DND-41 (cell line): ENCODE results near the gene TALDO1.

Source experiments
- CTCF ChIP-seq: IDR thresholded peaks from 2 replicates; pipeline ENCODE4 v1.5.1; 2012; ENCODE audit warnings: borderline replicate concordance, low read length, moderate library complexity, mild to moderate bottlenecking; ENCODE audit not compliant: poor library complexity, severe bottlenecking; ENCODE audit errors: extremely low read depth
- EZH2 ChIP-seq: IDR thresholded peaks from 3 replicates; pipeline ENCODE4 v1.6.1; 2012; ENCODE audit warnings: borderline replicate concordance, low read depth, mild to moderate bottlenecking, moderate library complexity, low read length, inconsistent platforms; ENCODE audit not compliant: severe bottlenecking

- TF ChIP-seq CTCF (no peak), EZH2 (no peak)
Measured at GRCh38 chr11:800473-800872, 53.2 kb downstream of the TALDO1 start.
